Daoy (cell line): ENCODE measurements around the gene GRID1. TPM values are rescaled to one million over a fixed set of nuclear protein-coding genes. Genes with fewer than 3 reads are reported as not detected.

Experiments
- DNase-seq: peaks from one replicate; pipeline ENCODE4 v3.0.0-alpha.2; 2015; ENCODE audit warnings: low read depth
- total RNA-seq: library from RNA; depleted of rRNA; stranded (reverse); fragments of >200 nt; shearing (Covaris generic); gene quantifications from 2 replicates; pipeline ENCODE4 v1.2.3, GENCODE V29; 2014

GRID1 gene
- total RNA-seq, 1 experiment from 2014 or later, result not detected

DNA sequence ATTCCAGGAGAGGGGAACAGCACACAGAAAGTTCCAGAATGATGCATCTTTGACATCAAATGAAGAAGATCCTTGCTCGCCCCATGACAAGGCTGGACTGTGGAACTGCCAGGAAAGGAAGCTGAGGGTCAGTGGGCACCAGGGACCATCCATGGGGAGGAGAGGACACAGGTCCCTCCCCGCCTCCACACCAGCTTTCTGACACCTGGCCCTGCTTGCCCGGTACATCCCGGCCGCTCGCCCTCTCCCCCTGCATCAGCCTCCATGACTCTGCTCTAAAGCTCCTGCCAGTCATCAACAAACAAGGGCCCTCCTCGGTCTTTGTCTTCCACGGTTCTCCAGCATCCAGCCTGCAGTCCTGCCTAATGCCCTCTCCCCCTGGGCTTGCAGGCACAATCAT lies 222.3 kb downstream of the GRID1 start:
- DNase-seq, result no peak

DNA sequence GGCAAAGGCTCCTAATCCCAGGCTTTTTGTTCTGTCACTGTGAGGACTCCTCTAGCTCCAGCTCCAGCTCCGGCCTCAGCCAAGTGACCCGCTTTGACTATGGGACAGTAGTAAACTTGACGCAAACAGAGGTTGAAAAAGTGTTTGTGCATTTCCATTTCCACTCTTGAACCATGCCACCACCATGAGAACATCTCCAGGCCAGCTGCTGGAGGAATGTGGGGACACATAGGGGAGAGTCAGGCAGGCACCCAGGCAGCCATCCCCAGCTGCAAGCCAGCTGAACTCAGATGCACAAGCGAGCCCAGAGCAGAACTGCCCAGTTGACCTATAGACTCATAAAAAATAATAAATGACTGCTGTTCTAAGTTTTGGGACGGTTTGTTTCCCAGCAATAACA lies 224.7 kb downstream of the GRID1 start:
- no peak for DNase-seq

DNA sequence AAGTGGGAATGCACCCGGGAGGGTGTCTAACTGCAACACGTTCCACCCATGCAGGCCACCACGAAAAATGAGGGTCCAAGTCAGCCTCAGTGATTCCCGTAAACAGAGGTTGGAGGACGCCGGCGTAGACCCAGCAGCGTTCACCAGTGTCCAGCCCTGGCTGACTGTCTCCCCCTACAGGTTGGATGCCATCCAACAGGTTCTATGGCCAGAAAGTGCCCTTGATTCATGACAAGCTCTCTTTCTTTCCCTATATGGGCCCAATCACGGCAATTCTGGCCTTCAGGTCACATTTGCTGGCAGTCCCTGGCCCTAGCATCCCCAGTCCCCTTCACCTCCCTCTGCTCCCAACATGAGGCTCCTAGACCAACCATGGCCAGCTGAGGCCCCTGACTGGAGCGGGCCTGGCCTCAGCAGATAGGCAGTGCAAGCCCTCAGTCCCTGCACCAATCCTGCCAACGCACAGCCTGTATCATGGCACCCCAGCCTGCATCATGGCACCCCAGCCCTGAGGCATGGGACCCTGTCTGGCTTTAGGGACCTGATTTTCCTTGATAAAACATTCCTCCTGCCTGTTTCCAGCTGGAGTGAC lies 227.4 kb downstream of the GRID1 start:
- peak; percentile 3 for DNase-seq

DNA sequence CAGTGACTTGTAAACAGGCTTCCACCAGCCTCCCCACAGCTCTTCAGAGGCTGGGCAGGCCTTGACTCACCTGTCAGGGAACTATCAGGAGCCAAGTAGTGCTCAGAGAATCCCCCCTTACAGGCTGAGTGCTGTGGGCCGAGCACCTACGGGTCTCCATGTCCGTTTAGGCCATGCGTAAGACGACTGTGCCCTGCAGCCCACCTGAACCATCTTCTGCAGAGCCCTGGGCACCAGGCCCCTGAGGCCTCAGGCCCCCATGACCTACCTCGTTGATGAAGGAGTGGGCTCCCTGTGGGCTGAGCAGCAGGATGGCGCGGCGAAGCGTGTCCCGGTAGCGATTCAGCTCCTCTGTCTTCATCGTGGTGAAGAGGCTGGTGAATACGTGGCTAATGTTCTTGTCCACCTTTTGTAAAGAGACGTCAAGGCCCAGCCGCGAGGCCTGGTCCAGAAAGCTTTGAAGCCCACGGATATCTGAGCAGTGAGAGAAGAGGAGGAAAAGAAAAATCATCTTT lies 228.0 kb downstream of the GRID1 start:
- no peak for DNase-seq

DNA sequence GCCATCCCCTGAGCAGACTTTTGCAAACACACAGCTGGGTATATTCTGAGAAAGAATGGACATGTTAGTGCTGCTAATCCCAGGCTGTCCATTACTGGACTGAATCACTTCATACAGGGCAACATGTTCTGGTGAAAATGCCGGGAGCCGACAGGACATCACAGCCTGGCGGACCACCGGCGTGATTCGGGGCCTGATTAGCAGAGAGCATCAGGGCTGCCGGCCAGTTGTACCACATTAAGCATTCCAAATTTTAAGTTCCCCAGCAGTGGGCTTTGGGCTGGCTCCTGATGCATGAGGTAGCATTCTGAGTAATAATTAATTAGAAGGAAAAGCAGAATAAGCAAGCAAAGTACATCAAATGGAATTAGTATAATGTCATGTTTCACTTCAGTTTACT lies 229.0 kb downstream of the GRID1 start:
- DNase-seq, result no peak

DNA sequence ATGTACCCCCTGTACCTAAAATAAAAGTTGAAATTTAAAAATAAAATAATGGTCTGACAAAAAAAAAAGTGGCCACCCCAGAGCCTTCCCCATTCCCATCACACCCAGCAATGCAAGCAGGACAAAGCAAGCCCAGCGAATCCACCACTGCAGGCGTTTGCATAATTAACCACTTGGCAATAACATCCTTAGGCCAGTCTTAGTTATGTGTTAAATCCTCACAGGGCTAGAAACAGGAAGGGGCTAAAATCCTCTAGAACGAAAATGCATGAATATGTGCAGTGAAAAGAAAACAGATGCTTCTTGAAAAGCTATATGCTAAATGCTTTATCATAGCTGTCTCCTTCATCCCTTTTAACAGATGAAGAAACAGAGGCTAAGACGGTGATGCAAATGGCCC lies 229.7 kb downstream of the GRID1 start:
- no peak for DNase-seq

DNA sequence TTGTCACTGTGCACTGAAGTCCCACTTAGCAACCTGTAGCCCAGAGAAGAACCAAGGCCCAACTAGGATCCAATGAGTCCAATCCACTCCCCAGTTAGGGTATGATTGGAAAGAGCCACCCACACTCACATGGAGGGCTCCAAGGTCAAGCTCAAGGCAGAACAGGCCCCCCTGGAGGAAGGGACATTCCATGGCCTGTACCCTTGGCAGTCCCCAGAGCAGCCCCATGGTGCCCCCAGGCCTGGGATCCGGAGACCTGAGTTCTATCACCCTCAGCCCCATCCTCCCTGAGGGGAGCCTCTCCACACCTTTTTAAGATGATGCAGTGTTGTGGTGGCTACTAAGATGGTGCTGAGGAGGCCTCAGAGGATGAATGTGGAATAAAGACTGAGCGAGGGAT lies 231.4 kb downstream of the GRID1 start:
- no peak for DNase-seq

DNA sequence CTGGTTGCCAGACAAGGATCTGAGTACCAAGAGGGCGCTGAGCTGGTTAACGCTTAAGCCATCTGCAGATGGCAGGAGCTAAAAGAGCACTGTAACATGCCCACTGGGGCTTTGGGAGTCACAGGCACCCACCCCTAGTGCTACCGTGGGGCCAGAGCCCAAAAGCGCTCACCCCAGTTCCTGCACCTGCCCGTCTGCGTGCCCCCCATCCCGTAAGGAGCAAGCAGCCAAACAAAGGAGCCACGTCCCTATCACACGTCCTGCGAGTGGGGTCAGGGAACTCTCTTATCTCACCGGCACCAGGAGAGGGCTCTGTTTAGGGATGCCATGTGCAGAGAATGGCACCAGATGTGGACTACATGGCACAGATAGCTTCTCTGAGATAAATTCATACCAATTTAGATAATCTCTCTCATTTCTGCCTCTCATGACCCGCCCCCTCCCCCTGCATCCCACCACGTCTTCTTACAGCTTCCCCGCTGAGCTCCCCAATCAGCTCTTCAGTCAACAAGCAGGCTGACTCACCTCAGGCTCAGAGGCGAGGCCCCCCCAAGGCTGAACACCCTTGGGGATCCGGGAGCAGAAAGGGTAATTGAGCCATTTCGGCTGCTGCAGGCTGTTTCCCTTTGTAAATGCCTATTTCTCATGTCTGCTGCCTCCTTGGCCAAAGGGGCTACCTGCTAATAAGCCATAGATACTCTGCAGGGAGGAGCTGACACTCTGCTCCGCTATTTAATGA lies 235.7 kb downstream of the GRID1 start:
- no peak for DNase-seq

DNA sequence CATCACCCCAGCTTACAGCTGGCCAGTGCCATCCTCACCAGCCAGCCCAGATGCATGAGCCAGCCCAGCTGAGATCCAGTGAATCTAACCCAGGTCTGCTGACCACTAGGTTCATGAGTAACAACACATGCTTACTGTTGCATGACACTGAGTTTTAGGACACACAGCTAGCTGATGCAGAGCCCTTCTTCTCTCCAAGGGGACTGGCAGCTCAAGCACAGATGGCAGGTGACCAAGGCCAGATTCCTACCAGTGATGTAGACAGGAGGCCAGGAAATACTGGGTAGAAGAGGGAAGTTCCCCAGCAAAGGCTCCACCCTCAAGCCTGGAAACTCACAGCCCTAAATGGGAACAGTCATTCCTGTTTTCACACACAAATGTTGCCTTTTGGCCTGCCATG lies 236.6 kb downstream of the GRID1 start:
- no peak for DNase-seq

DNA sequence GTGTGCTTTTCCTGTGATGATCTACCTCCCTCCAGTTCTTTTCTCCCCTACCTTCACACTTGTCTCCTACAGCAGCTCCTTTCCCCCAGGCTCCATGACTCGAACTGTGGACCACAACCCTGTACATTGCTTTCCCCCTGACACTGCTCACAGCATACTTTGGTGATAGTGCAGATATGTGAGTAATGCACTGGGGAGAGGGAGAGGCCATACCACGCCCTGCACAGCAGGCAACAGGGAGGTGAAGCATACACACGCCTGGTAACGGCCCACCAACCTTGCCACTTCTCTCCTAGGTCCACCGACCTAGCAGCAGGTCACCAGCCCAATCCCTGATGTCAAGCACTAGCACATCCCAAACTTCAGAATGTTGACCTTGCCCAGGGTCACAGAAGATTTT lies 238.2 kb downstream of the GRID1 start:
- DNase-seq, result no peak

DNA sequence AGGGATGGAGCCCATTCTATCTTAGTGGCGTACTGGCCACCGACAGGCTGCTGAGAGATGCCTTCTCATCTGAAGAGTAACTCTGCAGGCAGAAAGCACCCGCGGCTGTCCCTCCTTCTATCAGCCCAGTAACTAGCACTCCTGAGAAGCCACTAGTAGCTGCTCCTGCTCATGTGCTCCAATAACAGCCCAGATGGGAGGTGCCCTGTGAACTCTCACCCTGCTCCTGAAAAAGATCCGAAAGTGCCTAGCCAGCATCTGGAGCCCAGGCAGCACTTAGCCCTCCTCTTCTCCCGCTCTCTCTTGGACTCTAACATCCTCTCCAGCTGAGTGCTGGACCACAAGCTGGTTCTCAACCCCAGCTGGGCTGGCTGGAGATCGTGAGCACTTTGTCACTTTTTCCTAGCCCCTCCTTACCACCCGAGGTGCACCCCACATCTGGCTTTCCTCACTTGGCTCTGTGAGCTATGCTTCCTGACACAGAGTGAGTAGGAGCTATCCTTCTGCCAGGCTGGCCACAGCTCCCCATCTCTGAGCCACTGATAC lies 239.2 kb downstream of the GRID1 start:
- DNase-seq, result no peak

DNA sequence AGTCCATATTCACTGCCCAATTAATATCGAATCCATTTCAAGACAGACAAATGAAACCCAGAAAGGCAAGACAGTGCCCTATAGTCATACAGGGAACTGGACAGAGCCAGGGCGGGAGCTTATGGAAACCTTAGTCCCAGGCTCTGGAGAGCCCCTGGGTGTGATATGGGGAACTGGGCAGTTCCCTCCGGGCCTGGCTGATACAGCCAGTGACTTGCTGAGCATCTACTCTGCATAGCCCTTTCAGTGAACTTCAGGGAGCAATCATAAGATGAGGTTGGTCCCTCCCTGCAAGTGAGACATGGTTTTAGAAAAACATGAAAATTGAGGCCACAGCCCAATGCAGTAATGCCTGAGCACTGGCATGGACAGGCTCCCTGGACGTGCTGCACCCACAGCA lies 241.9 kb downstream of the GRID1 start:
- no peak for DNase-seq

DNA sequence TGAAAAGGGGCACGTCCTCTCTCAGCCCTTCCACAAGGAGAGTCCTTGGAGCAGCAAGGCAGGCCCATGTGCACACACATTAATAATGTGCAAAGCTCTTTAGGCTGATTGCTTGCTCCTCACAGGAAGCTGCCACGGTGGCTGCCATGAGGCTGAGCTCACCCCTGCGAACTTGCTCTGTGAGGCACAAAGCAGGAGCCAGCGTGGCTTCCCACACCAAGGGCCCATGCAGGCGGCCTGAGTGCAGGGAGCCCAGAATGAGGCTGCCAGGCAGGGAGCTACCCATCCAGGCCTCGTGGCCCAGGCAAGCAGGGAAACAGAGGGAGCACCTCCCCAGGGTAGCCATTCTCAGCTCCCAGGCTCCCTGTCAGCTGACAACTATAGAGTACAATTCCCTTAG lies 242.9 kb downstream of the GRID1 start:
- no peak for DNase-seq

DNA sequence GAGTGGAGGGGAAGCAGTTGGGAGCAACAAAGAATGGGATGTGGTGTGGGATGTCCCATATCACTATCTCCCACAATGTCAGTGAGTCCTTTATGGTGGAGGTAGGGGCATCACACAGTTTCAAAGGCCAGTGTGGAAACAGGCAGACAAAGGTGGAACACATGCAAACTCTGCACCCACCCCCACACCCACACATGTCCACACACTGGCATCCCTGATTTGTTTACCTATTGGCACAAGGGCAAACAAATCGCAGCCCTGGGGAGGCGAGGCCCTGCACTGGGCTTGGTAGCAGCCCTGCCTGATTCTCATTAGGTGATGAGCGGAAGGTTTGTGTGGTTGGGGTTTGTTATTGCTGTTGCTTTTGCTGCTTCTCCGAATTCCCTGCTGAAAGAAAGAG lies 243.3 kb downstream of the GRID1 start:
- DNase-seq, result no peak

DNA sequence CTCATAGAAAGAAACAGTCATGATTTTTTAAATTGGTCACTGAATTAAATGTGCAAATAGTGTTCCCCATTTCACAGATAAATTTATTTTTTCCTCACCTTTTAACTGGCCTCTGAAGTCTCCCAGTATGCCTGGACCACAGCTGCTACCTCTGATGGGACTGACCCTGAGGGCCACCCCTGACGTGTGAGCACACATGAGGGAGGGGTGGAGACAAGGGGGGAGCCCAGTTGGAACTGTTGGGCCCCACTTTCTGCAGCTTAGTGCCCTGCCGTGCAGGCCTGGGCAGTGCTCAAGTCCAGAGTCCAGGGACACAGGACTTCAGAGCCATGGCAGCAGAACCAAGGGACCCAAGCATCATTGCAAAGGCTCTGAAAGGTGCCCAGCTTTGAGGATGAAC lies 243.9 kb downstream of the GRID1 start:
- DNase-seq, result no peak

DNA sequence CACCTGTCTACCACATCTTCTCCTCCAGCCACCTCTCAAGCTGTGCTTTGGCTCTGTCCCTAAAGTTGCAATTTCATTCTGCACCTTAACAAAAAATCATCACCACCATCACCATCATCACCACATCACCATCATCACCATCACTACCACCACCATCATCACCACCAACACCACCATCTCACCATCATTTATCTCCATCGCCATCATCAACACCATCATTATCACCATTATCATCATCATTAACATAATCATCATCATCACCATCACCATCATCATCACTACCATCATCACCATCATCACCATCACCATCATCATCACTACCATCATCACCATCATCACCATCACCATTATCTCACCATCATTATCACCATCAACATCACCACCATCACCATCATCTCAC lies 245.4 kb downstream of the GRID1 start:
- DNase-seq, result no peak

DNA sequence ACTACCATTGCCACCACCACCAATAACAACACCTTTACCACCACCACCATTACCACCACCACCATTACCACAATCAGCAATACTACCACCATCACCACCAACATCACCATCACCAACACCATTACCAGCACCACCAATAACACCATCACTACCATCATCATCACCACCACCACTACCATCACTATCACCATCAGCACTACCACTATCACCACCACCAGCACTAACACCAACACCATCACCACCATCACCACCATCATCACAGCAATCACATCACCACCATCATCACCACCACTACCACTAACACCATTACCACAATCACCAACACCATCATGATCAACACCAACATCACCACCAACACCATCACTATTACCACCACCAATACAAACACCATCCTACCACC lies 249.5 kb downstream of the GRID1 start:
- DNase-seq, result no peak

DNA sequence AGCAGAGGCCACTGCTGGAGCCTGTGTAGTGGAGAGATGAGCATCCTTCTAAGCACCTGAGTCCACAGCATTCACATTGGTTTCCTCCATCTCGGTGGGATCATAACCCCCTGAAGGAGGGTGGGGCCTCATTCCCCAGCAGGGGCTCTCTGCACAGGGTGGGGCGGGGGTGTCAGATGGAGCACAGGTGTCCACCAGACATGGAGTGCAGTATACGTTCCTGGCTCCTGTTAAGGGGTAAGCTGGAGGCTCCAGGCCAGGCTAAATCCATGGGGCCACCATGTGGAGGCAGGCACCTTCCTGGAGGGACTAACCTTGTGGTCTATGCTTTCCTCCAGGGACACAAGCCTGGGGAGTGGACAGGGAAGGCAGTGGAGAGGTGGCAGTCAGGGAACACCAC lies 252.6 kb downstream of the GRID1 start:
- no peak for DNase-seq

DNA sequence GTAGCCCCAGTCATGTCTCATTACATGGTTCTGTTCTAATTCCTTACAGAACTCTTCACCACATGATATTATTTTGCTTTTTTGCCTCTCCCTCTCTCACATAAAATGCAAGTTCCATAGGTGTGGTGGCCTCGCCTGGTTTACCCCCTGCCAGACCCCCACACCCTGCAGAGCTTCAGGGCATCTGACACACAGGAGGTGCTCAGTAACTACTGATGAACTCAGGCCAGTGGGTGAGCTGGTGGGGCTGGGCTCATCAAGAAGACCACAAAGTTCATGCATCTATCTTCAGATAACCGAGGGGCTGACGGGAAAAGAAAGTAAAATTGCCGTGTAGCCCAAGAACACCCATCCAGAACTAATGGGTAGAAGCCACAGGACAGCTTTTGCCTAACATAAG lies 253.1 kb downstream of the GRID1 start:
- DNase-seq, result no peak

DNA sequence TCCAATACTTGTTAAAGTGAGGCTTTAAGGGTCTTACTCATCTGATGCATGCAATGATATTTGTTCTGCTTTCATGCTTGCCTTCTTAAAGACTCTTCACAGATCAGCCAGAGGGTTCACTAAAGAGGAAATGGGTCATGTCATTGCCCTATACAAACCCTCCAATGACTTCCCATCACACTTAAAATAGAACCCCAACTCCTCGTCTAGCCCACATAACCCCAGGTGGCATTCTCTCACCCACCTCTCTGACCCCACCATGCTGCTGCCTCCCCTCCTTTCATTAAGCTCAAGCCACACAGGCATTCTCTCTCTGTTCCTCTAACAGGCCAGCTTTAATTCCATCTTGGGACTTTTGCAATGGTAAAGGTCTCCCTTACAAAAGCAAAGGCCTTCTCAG lies 253.6 kb downstream of the GRID1 start:
- DNase-seq, result no peak

DNA sequence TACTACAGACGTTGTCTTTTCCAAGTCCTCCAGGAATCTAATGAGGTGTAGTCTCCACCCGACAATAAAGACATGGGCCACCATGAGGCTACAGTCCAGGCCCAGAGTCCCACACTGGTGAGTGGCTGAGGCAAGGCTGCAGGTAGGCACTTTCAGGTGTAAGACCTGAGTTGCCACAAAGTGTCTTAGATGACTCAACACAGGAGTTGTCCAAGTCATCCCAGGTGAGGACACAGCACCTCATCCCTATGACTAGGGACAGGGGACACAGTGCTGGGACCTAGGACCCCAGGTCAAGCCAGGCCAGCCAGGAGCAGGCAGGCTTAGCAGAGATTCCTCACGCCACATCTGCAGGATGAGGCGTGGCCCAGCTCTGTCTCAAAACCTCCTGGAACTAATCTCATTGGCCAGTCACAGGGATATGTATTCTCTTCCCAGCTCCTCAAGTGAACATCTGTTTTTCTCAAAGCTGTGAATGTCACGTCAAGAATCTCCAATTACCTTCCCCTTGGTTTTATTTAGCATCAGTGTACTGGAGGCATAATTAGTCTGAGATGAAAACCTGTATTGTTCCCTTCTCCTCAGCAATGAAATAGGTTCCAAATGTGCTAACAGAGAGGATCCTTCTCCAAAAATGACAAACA lies 254.6 kb downstream of the GRID1 start:
- no peak for DNase-seq

DNA sequence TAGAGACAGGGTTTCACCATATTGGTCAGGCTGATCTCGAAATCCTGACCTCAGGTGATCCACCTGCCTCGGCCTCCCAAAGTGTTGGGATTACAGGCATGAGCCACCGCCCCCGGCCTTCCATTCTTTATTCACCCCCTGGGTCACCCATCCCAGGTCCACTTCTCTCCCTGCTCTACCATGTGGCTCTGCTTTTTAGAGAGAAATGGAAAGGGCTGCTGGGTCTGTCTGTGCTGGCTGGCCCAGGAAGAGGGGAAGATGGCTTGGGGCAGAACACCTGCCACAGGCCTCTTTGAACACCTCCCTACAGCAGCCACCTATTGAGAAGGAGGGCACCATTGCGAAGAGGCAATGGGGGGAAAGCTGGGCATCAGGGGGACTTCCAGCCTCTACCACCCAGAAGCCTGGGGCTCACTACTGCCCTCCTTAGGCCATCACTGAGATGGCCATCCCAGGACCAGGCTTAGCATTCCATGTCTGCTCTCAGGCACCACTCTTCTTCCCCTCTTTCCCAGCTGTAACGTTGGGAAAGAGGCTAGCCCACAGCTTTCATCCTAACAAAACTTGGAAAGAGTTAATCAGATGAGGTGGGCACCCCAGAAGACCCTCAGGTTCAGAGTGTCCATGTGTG lies 256.3 kb downstream of the GRID1 start:
- no peak for DNase-seq
